Renal pelvis (tissue), 12 donors: ENCODE results near the gene HMGN2. TPM values are rescaled to one million over a fixed set of nuclear protein-coding genes. Genes with fewer than 3 reads are reported as not detected.
A peak's percentile ranks its signal among the peaks of the same experiment; 100 is the strongest.

ENCODE experiments used
- DNase-seq: peaks from one replicate; pipeline ENCODE4 v3.0.0-alpha.2; 2013
- long read RNA-seq, 16 experiments: transcript quantifications; one replicate each; lab custom pipeline, GENCODE V29; 2026
- polyA plus RNA-seq, 3 donors: library from polyadenylated mRNA; unstranded; fragments of 120-200 nt; gene quantifications; one replicate each; pipeline ENCODE4 v1.2.1, GENCODE V29; 2013; ENCODE audit not compliant: insufficient read length in 3 of 3

Gene HMGN2
- polyA plus RNA-seq = 1,000 to 10,000 TPM; 1,074 to 1,211 (median 1,107) TPM
- long read RNA-seq, donor 1, transcript HMGN2-201 (6 exons, 1,191 nt) = major isoform, 508 of 597 reads
- long read RNA-seq, donor 1, partial matches to known transcripts = 43 of 597 reads
- long read RNA-seq, donor 1, other reads (novel, unspliced or antisense) = 36 of 597 reads
- long read RNA-seq, donor 2, transcript HMGN2-201 (6 exons, 1,191 nt) = major isoform, 656 of 773 reads
- long read RNA-seq, donor 2, transcript HMGN2-205 (5 exons, 952 nt) = minor isoform, 11 of 773 reads
- long read RNA-seq, donor 2, partial matches to known transcripts = 42 of 773 reads
- long read RNA-seq, donor 2, other reads (novel, unspliced or antisense) = 53 of 773 reads
- long read RNA-seq, donor 3, transcript HMGN2-205 (5 exons, 952 nt) = minor isoform, 10 of 1,119 reads
- long read RNA-seq, donor 3, transcript HMGN2-201 (6 exons, 1,191 nt) = major isoform, 495 of 1,119 reads
- long read RNA-seq, donor 3, partial matches to known transcripts = 590 of 1,119 reads
- long read RNA-seq, donor 3, other reads (novel, unspliced or antisense) = 18 of 1,119 reads
- long read RNA-seq, donor 4, transcript HMGN2-205 (5 exons, 952 nt) = minor isoform, 13 of 661 reads
- long read RNA-seq, donor 4, transcript HMGN2-201 (6 exons, 1,191 nt) = major isoform, 555 of 661 reads
- long read RNA-seq, donor 4, partial matches to known transcripts = 50 of 661 reads
- long read RNA-seq, donor 4, other reads (novel, unspliced or antisense) = 31 of 661 reads
- long read RNA-seq, donor 5, transcript HMGN2-201 (6 exons, 1,191 nt) = major isoform, 270 of 473 reads
- long read RNA-seq, donor 5, transcript HMGN2-205 (5 exons, 952 nt) = minor isoform, 8 of 473 reads
- long read RNA-seq, donor 5, partial matches to known transcripts = 167 of 473 reads
- long read RNA-seq, donor 5, other reads (novel, unspliced or antisense) = 25 of 473 reads
- long read RNA-seq, donor 6, transcript HMGN2-205 (5 exons, 952 nt) = minor isoform, 12 of 480 reads
- long read RNA-seq, donor 6, transcript HMGN2-201 (6 exons, 1,191 nt) = major isoform, 415 of 480 reads
- long read RNA-seq, donor 6, partial matches to known transcripts = 31 of 480 reads
- long read RNA-seq, donor 6, other reads (novel, unspliced or antisense) = 16 of 480 reads
- long read RNA-seq, donor 7, transcript HMGN2-205 (5 exons, 952 nt) = minor isoform, 5 of 673 reads
- long read RNA-seq, donor 7, transcript HMGN2-201 (6 exons, 1,191 nt) = major isoform, 538 of 673 reads
- long read RNA-seq, donor 7, partial matches to known transcripts = 67 of 673 reads
- long read RNA-seq, donor 7, other reads (novel, unspliced or antisense) = 58 of 673 reads
- long read RNA-seq, donor 8, transcript HMGN2-201 (6 exons, 1,191 nt) = major isoform, 234 of 568 reads
- long read RNA-seq, donor 8, partial matches to known transcripts = 308 of 568 reads
- long read RNA-seq, donor 8, other reads (novel, unspliced or antisense) = 20 of 568 reads
- long read RNA-seq, donor 9, transcript HMGN2-205 (5 exons, 952 nt) = minor isoform, 7 of 741 reads
- long read RNA-seq, donor 9, transcript HMGN2-201 (6 exons, 1,191 nt) = major isoform, 593 of 741 reads
- long read RNA-seq, donor 9, partial matches to known transcripts = 78 of 741 reads
- long read RNA-seq, donor 9, other reads (novel, unspliced or antisense) = 56 of 741 reads
- long read RNA-seq, donor 10, transcript HMGN2-205 (5 exons, 952 nt) = minor isoform, 5 of 479 reads
- long read RNA-seq, donor 10, transcript HMGN2-201 (6 exons, 1,191 nt) = major isoform, 401 of 479 reads
- long read RNA-seq, donor 10, partial matches to known transcripts = 43 of 479 reads
- long read RNA-seq, donor 10, other reads (novel, unspliced or antisense) = 27 of 479 reads
- long read RNA-seq, donor 11, transcript HMGN2-201 (6 exons, 1,191 nt) = major isoform, 299 of 385 reads
- long read RNA-seq, donor 11, partial matches to known transcripts = 45 of 385 reads
- long read RNA-seq, donor 11, other reads (novel, unspliced or antisense) = 30 of 385 reads
- long read RNA-seq, donor 12, transcript HMGN2-201 (6 exons, 1,191 nt) = major isoform, 632 of 770 reads
- long read RNA-seq, donor 12, transcript HMGN2-205 (5 exons, 952 nt) = minor isoform, 6 of 770 reads
- long read RNA-seq, donor 12, partial matches to known transcripts = 70 of 770 reads
- long read RNA-seq, donor 12, other reads (novel, unspliced or antisense) = 55 of 770 reads
- long read RNA-seq, donor 13, transcript HMGN2-201 (6 exons, 1,191 nt) = major isoform, 228 of 310 reads
- long read RNA-seq, donor 13, transcript HMGN2-205 (5 exons, 952 nt) = minor isoform, 11 of 310 reads
- long read RNA-seq, donor 13, partial matches to known transcripts = 53 of 310 reads
- long read RNA-seq, donor 13, other reads (novel, unspliced or antisense) = 14 of 310 reads
- long read RNA-seq, donor 14 = 0 reads
- long read RNA-seq, donor 15, transcript HMGN2-201 (6 exons, 1,191 nt) = major isoform, 553 of 653 reads
- long read RNA-seq, donor 15, transcript HMGN2-205 (5 exons, 952 nt) = minor isoform, 7 of 653 reads
- long read RNA-seq, donor 15, partial matches to known transcripts = 45 of 653 reads
- long read RNA-seq, donor 15, other reads (novel, unspliced or antisense) = 41 of 653 reads
- long read RNA-seq, donor 16, transcript HMGN2-205 (5 exons, 952 nt) = minor isoform, 9 of 744 reads
- long read RNA-seq, donor 16, transcript HMGN2-201 (6 exons, 1,191 nt) = major isoform, 615 of 744 reads
- long read RNA-seq, donor 16, partial matches to known transcripts = 69 of 744 reads
- long read RNA-seq, donor 16, other reads (novel, unspliced or antisense) = 41 of 744 reads

- DNase-seq = peak; percentile 93
Observed at GRCh38 chr1:26472320-26472900, at the start of gene HMGN2. Gene HMGN2, plus strand, starts transcription at chr1:26472440. Its CDS starts 173 bp downstream, at chr1:26472613.

GRCh38 chr1:26429721-26430120 is 42.5 kb upstream of the HMGN2 start:
- DNase-seq = no peak

- DNase-seq = peak; percentile 97
Observed at GRCh38 chr1:26431979-26432695, 40.1 kb upstream of the HMGN2 start, which contains the start of gene DHDDS. Gene DHDDS, plus strand, starts transcription at chr1:26432321. Its CDS starts 625 bp downstream, at chr1:26432946.

GRCh38 chr1:26432793-26433192 is 39.4 kb upstream of the HMGN2 start:
- no peak for DNase-seq

- no peak for DNase-seq
Observed at GRCh38 chr1:26434161-26434752, 38.0 kb upstream of the HMGN2 start.

- DNase-seq = no peak
Observed at GRCh38 chr1:26438041-26438440, 34.2 kb upstream of the HMGN2 start.

GRCh38 chr1:26440259-26440658 is 32.0 kb upstream of the HMGN2 start:
- no peak for DNase-seq

- DNase-seq = no peak
Observed at GRCh38 chr1:26449868-26450267, 22.4 kb upstream of the HMGN2 start.

- DNase-seq = no peak
Observed at GRCh38 chr1:26450908-26451307, 21.3 kb upstream of the HMGN2 start.

GRCh38 chr1:26452459-26453183 is 19.6 kb upstream of the HMGN2 start:
- no peak for DNase-seq

- no peak for DNase-seq
Observed at GRCh38 chr1:26459148-26459547, 13.1 kb upstream of the HMGN2 start.

- no peak for DNase-seq
Observed at GRCh38 chr1:26459573-26460031, 12.6 kb upstream of the HMGN2 start.

- DNase-seq = no peak
Observed at GRCh38 chr1:26468911-26469310, 3.3 kb upstream of the HMGN2 start.

GRCh38 chr1:26469558-26469957 is 2.7 kb upstream of the HMGN2 start:
- DNase-seq = no peak

GRCh38 chr1:26470878-26471497 is 1.3 kb upstream of the HMGN2 start:
- DNase-seq = no peak
